Measurements from ENCODE around the gene DHRS7C. TPM values are rescaled to one million over a fixed set of nuclear protein-coding genes. Genes with fewer than 3 reads are reported as not detected.

The DHRS7C gene
- total RNA-seq, 1 donor from 2014 or later, result not detected

GRCh38 chr17:9766970-9767369 is 24.4 kb downstream of the DHRS7C start:
- intact Hi-C loops (cut with micrococcal nuclease), result no loop called here
- H3K36me3 Mint-ChIP-seq (ENCODE audit: low read depth), result no peaks in the 10 kb centered on the region

GRCh38 chr17:9765322-9765721 is 26.1 kb downstream of the DHRS7C start:
- no peak for DNase-seq
- intact Hi-C loops (cut with micrococcal nuclease), result no loop called here
- Mint-ChIP-seq H3K27ac (no peak overlapping the region), H3K36me3 (ENCODE audit: low read depth) (no peaks in the 10 kb centered on the region), H3K4me1 (no peaks in the 10 kb centered on the region), H3K9me3 (no peaks in the 10 kb centered on the region), H3K4me3 (no peak overlapping the region), H3K27me3 (no peaks in the 10 kb centered on the region)

More at GRCh38 chr17:9766970-9767369, 24.4 kb downstream of the DHRS7C start:
- no peaks in the 10 kb centered on the region for H3K9me3 Mint-ChIP-seq
- H3K27me3 Mint-ChIP-seq, result no peaks in the 10 kb centered on the region
- no peaks in the 10 kb centered on the region for H3K4me1 Mint-ChIP-seq
- no peak for DNase-seq
- H3K27ac Mint-ChIP-seq, result no peak overlapping the region
- no peak overlapping the region for H3K4me3 Mint-ChIP-seq

GRCh38 chr17:9763643-9764042 is 27.7 kb downstream of the DHRS7C start:
- no peak for DNase-seq
- Mint-ChIP-seq H3K4me3 (no peak overlapping the region), H3K4me1 (no peaks in the 10 kb centered on the region), H3K27me3 (no peaks in the 10 kb centered on the region), H3K27ac (no peak overlapping the region), H3K9me3 (no peaks in the 10 kb centered on the region), H3K36me3 (ENCODE audit: low read depth) (no peaks in the 10 kb centered on the region)
- intact Hi-C loops (cut with micrococcal nuclease), result no loop called here

- DNase-seq, result no peak
- H3K27ac Mint-ChIP-seq, result no peak overlapping the region
- intact Hi-C loops (cut with micrococcal nuclease), result no loop called here
- no peaks in the 10 kb centered on the region for H3K9me3 Mint-ChIP-seq
- no peaks in the 10 kb centered on the region for H3K36me3 Mint-ChIP-seq (ENCODE audit: low read depth)
- H3K27me3 Mint-ChIP-seq, result no peaks in the 10 kb centered on the region
- H3K4me3 Mint-ChIP-seq, result no peak overlapping the region
- H3K4me1 Mint-ChIP-seq, result no peaks in the 10 kb centered on the region
Observed at GRCh38 chr17:9760266-9760665, 31.1 kb downstream of the DHRS7C start.

GRCh38 chr17:9755083-9755482 is 36.3 kb downstream of the DHRS7C start:
- Mint-ChIP-seq H3K9me3 (no peaks in the 10 kb centered on the region), H3K27ac (no peak overlapping the region), H3K4me3 (no peak overlapping the region), H3K27me3 (peaks cover 3% of the 10 kb centered on the region), H3K4me1 (no peaks in the 10 kb centered on the region), H3K36me3 (ENCODE audit: low read depth) (no peaks in the 10 kb centered on the region)
- intact Hi-C loops (cut with micrococcal nuclease), result no loop called here
- no peak for DNase-seq

GRCh38 chr17:9750524-9750923 is 40.9 kb downstream of the DHRS7C start:
- Mint-ChIP-seq H3K4me3 (no peak overlapping the region), H3K9me3 (no peaks in the 10 kb centered on the region), H3K27me3 (peaks cover 5% of the 10 kb centered on the region), H3K36me3 (ENCODE audit: low read depth) (no peaks in the 10 kb centered on the region), H3K4me1 (no peaks in the 10 kb centered on the region), H3K27ac (no peak overlapping the region)
- intact Hi-C loops (cut with micrococcal nuclease), result no loop called here
- DNase-seq, result no peak

- no peaks in the 10 kb centered on the region for H3K36me3 Mint-ChIP-seq (ENCODE audit: low read depth)
- H3K9me3 Mint-ChIP-seq, result no peaks in the 10 kb centered on the region
- H3K4me1 Mint-ChIP-seq, result no peaks in the 10 kb centered on the region
- no peak for DNase-seq
- H3K27me3 Mint-ChIP-seq, result no peaks in the 10 kb centered on the region
- intact Hi-C loops (cut with micrococcal nuclease), result loop anchor here (1.0 kb wide), 1 partner anchor 38 kb away; no protein-coding TSS in a partner anchor
- no peak overlapping the region for H3K4me3 Mint-ChIP-seq
- H3K27ac Mint-ChIP-seq, result no peak overlapping the region
Observed at GRCh38 chr17:9729735-9730420, 61.5 kb downstream of the DHRS7C start.

- intact Hi-C loops (cut with micrococcal nuclease), result loop anchor here (1.0 kb wide), 1 partner anchor 39 kb away; no protein-coding TSS in a partner anchor
- no peak overlapping the region for H3K27ac Mint-ChIP-seq
- DNase-seq, result peak; percentile 70
Observed at GRCh38 chr17:9729034-9729650, 62.2 kb downstream of the DHRS7C start.

GRCh38 chr17:9728564-9728963 is 62.8 kb downstream of the DHRS7C start:
- no peak overlapping the region for H3K4me3 Mint-ChIP-seq
- no peaks in the 10 kb centered on the region for H3K36me3 Mint-ChIP-seq (ENCODE audit: low read depth)
- no peaks in the 10 kb centered on the region for H3K4me1 Mint-ChIP-seq
- H3K27me3 Mint-ChIP-seq, result no peaks in the 10 kb centered on the region
- H3K9me3 Mint-ChIP-seq, result no peaks in the 10 kb centered on the region
- no peak for DNase-seq
- no peak overlapping the region for H3K27ac Mint-ChIP-seq
- intact Hi-C loops (cut with micrococcal nuclease), result no loop called here

More at GRCh38 chr17:9729034-9729650, 62.2 kb downstream of the DHRS7C start:
- Mint-ChIP-seq H3K4me1 (no peaks in the 10 kb centered on the region), H3K36me3 (ENCODE audit: low read depth) (no peaks in the 10 kb centered on the region), H3K27me3 (no peaks in the 10 kb centered on the region), H3K4me3 (no peak overlapping the region), H3K9me3 (no peaks in the 10 kb centered on the region)

- Mint-ChIP-seq H3K9me3 (no peaks in the 10 kb centered on the region), H3K4me1 (no peaks in the 10 kb centered on the region), H3K36me3 (ENCODE audit: low read depth) (no peaks in the 10 kb centered on the region), H3K27me3 (no peaks in the 10 kb centered on the region), H3K4me3 (no peak overlapping the region), H3K27ac (no peak overlapping the region)
- intact Hi-C loops (cut with micrococcal nuclease), result no loop called here
- DNase-seq, result no peak
Observed at GRCh38 chr17:9728005-9728404, 63.4 kb downstream of the DHRS7C start.

GRCh38 chr17:9726291-9726690 is 65.1 kb downstream of the DHRS7C start:
- Mint-ChIP-seq H3K4me3 (no peak overlapping the region), H3K27me3 (no peaks in the 10 kb centered on the region), H3K27ac (no peak overlapping the region), H3K9me3 (no peaks in the 10 kb centered on the region), H3K4me1 (no peaks in the 10 kb centered on the region), H3K36me3 (ENCODE audit: low read depth) (no peaks in the 10 kb centered on the region)
- intact Hi-C loops (cut with micrococcal nuclease), result no loop called here
- DNase-seq, result no peak

GRCh38 chr17:9725575-9725974 is 65.8 kb downstream of the DHRS7C start:
- no peaks in the 10 kb centered on the region for H3K9me3 Mint-ChIP-seq
- H3K4me1 Mint-ChIP-seq, result no peaks in the 10 kb centered on the region
- no peaks in the 10 kb centered on the region for H3K36me3 Mint-ChIP-seq (ENCODE audit: low read depth)
- intact Hi-C loops (cut with micrococcal nuclease), result no loop called here
- DNase-seq, result no peak
- no peaks in the 10 kb centered on the region for H3K27me3 Mint-ChIP-seq
- no peak overlapping the region for H3K4me3 Mint-ChIP-seq
- H3K27ac Mint-ChIP-seq, result no peak overlapping the region
